Memory B cell (primary cell): ENCODE data around the gene CLTB.

Source experiments
- ATAC-seq: fragments of 150-1000 bp; cut with Tn5 transposase; 2 replicates; pipeline ENCODE4 v1.10.0; 2021; ENCODE audit warnings: low read depth, mild to moderate bottlenecking, moderate library complexity
- DNase-seq, 2 donors: peaks; one replicate each; pipeline ENCODE4 v3.0.0; 2022; ENCODE audit warnings: low spot score in 2 of 2
- H3K27ac Mint-ChIP-seq: one replicate; pipeline ENCODE4 v1.8.0; 2022; ENCODE audit warnings: mild to moderate bottlenecking, moderate library complexity, mixed read lengths
- H3K27me3 Mint-ChIP-seq: one replicate; pipeline ENCODE4 v1.8.0; 2022; ENCODE audit warnings: mixed read lengths
- H3K36me3 Mint-ChIP-seq: one replicate; pipeline ENCODE4 v1.8.0; 2022; ENCODE audit warnings: mild to moderate bottlenecking, mixed read lengths
- H3K4me1 Mint-ChIP-seq: one replicate; pipeline ENCODE4 v1.8.0; 2022; ENCODE audit warnings: mixed read lengths
- H3K4me3 Mint-ChIP-seq: one replicate; pipeline ENCODE4 v1.8.0; 2022; ENCODE audit warnings: mild to moderate bottlenecking, moderate library complexity, mixed read lengths
- H3K9me3 Mint-ChIP-seq: one replicate; pipeline ENCODE4 v1.8.0; 2022; ENCODE audit warnings: mixed read lengths

CLTB gene

GRCh38 chr5:176350416-176350815, 65.9 kb downstream of the CLTB start:
- Mint-ChIP-seq H3K9me3 (no peaks in the 10 kb centered on the region), H3K27me3 (no peaks in the 10 kb centered on the region), H3K36me3 (peaks cover 40% of the 10 kb centered on the region), H3K27ac (peak overlapping the region; percentile 74), H3K4me3 (no peak overlapping the region), H3K4me1 (peaks cover 9% of the 10 kb centered on the region)
- ATAC-seq (no peak), DNase-seq (no peak)

- Mint-ChIP-seq H3K9me3 (no peaks in the 10 kb centered on the region), H3K4me3 (no peak overlapping the region), H3K4me1 (no peaks in the 10 kb centered on the region), H3K27ac (peak overlapping the region; percentile 48), H3K36me3 (peaks cover 12% of the 10 kb centered on the region), H3K27me3 (no peaks in the 10 kb centered on the region)
- DNase-seq: no peak
- ATAC-seq: no peak
Observed at GRCh38 chr5:176342766-176343458, 73.4 kb downstream of the CLTB start.
